Measurements from ENCODE around the gene CEP104. TPM values are rescaled to one million over a fixed set of nuclear protein-coding genes. Genes with fewer than 3 reads are reported as not detected.

The CEP104 gene
- total RNA-seq, 4 donors from 2014 or later, result 26.0 to 41.6 (median 30.8) TPM

DNA sequence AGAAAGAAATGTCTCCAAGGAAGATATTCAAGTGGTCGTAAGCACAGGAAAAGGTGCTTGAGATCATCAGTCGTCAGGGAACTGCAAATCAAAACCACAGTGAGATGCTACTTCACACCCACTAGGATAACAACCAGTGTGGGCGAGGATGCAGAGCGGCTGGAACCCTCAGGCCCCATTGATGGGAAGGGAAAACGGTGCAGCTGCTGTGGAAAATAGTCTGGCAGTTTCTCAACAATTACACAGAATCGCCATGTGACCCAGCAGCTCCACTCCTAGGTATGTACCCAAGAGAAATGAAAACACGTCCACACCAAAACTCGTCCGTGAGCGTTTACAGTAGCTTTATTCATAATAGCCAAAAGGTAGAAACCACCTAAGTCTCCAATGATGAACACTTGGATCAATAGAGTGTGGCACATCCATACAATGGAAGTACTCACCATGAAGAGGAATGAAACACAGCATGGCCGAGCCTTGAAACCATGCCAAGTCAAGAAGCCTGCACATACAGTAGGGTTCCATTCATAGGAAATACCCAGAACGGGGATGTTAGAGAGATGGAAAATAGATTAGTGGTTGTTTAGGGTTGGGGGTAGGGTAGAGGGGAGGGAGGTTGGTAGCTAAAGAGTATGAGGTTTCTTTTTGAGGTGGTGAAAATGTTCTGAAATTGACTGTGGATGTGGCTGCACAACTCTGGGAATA is 6.4 kb upstream of the CEP104 start:
- H3K27ac ChIP-seq, result no peak overlapping the region
- no peak for TF ChIP-seq POLR2A (IDR thresholded peaks at IDR 0.05)
- TF ChIP-seq, protein P1, sequence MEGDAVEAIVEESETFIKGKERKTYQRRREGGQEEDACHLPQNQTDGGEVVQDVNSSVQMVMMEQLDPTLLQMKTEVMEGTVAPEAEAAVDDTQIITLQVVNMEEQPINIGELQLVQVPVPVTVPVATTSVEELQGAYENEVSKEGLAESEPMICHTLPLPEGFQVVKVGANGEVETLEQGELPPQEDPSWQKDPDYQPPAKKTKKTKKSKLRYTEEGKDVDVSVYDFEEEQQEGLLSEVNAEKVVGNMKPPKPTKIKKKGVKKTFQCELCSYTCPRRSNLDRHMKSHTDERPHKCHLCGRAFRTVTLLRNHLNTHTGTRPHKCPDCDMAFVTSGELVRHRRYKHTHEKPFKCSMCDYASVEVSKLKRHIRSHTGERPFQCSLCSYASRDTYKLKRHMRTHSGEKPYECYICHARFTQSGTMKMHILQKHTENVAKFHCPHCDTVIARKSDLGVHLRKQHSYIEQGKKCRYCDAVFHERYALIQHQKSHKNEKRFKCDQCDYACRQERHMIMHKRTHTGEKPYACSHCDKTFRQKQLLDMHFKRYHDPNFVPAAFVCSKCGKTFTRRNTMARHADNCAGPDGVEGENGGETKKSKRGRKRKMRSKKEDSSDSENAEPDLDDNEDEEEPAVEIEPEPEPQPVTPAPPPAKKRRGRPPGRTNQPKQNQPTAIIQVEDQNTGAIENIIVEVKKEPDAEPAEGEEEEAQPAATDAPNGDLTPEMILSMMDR (IDR thresholded peaks at IDR 0.05), result no peak
- H3K9me3 ChIP-seq, result no peaks in the 10 kb centered on the region
- intact Hi-C loops (cut with DNase I), result no loop called here
- 83 to 84% methylated on average over 12 of the region's 12 CpGs for WGBS, 2 donors
- no peaks in the 10 kb centered on the region for H3K27me3 ChIP-seq
- H3K4me3 ChIP-seq (replicated peaks in 1 of 3), result no peak overlapping the region
- no peak for DNase-seq
- H3K36me3 ChIP-seq, result peaks cover 0 to 8% of the 10 kb centered on the region in 2 donors
- peaks cover 4 to 6% of the 10 kb centered on the region in 2 donors for H3K4me1 ChIP-seq

DNA sequence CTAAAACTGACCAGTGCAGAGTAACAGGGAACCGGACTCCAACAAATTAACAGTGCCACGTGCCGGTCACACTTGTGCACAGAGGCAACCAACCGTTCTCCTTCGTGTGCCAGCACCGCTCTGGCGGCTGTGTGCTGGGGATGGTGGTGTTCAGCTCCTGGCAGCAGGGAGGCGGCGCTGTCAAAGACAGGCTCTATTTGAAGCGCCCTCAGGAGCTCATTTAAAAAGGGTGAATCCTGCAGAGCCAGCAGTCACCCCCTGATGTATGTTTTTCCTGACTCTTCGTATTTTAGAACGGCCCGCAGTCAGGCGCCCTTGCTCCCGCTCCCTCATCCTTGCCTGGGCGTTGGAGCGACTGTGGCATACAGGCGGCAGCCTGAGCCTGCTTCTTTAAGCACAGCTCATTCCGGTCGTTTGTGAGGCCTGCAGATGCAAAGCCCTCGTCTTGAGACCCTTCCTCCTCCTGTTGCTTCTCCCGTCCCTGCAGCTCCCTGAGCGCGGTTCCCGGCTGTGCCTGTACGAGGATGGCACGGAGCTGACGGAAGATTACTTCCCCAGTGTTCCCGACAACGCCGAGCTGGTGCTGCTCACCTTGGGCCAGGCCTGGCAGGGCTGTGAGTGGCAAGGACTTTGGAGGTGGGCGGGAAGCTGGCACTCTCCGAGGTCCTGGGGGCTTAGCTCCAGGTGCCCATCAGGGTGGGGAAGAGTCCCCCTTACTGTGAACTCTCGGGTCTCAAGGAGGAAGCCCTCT is 1.4 kb upstream of the CEP104 start:
- peak overlapping the region in 1 of 3 donors; percentile 63 for H3K27ac ChIP-seq

DNA sequence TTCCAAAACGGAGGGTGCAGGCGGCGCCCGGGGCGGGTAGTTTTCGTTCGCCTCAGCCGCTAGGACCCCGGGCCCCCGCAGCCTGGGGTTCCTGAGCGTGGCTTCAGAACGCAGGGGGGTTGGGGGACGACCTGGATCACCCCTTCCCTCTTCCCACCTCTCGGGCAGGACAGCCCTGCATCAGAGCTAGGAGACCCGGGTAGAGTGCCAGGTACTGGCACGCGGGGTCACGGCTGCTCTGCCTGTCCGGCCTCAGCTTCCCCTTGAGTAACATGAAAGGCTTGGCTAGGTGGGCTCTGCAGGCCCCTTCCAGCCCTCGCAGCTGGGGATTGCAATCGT is 749 bp upstream of the CEP104 start:
- Histone ChIP-seq H3K36me3 (no peaks in the 10 kb centered on the region), H3K27me3 (no peaks in the 10 kb centered on the region), H3K9me3 (no peaks in the 10 kb centered on the region), H3K4me3 (replicated peaks in 1 of 3) (peak overlapping the region; percentile 56 to 89 (median 64)), H3K4me1 (peaks cover 18 to 23% of the 10 kb centered on the region in 2 donors), H3K27ac (peak overlapping the region; percentile 60 to 72 (median 63))
- intact Hi-C loops (cut with DNase I), result loop anchor here (5.0 kb wide), 1 partner anchor 40 kb away; no protein-coding TSS in a partner anchor
- TF ChIP-seq, protein P1 (IDR thresholded peaks at IDR 0.05), result no peak
- no peak for TF ChIP-seq POLR2A (IDR thresholded peaks at IDR 0.05)
- WGBS, 2 donors, result 6 to 35% methylated on average over 5 to 9 of the region's 21 CpGs
- no peak for DNase-seq

More for the DNA sequence above, 1.4 kb upstream of the CEP104 start:
- Histone ChIP-seq H3K4me1 (peaks cover 18 to 23% of the 10 kb centered on the region in 2 donors), H3K36me3 (no peaks in the 10 kb centered on the region), H3K4me3 (replicated peaks in 1 of 3) (peak overlapping the region in 1 of 3 donors; percentile 56), H3K9me3 (no peaks in the 10 kb centered on the region), H3K27me3 (no peaks in the 10 kb centered on the region)
- WGBS, 2 donors, result 54 to 69% methylated on average over 30 to 32 of the region's 34 CpGs
- intact Hi-C loops (cut with DNase I), result loop anchor here (5.0 kb wide), 1 partner anchor 39 kb away; no protein-coding TSS in a partner anchor
- TF ChIP-seq POLR2A (IDR thresholded peaks at IDR 0.05), result no peak
- TF ChIP-seq, protein P1 (IDR thresholded peaks at IDR 0.05), result peak in 2 of 6 experiments; percentile 2 to 20
- DNase-seq, result peak; percentile 62 to 67

DNA sequence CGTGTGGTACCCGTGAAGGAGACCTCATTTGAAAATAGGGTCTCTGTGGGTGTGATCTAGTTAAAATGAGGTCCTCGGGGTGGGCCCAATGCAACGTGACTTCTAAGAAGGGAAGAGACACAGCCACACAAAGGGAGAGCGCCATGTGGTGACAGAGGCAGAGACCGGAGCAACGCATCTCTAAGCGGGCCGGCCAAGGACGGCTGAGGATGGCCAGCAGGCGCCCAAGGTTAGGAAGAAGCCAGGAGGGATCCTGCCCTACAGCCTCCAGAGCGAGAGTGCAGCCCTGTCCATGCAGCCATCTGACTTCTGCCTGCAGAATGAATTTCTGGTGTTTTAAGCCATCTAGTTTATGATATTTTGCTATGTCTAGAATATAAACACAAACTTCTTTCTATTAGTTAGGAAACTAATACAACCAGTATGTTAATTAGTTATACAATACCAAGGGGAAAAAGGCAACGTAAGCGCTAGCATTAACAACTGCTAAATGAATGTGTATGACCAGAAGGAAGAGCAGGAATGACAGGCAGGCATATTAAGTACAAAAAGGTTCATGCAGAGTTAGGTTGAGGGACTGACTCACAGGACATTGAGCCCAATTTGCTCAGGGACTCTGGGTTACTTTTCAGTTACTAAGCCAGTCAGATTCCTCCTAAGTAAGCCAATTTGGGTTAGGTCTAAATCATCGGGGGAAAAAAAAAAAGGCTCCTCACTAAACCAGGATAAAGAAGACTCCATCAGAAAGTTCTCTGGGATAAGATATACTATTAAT is 4.1 kb downstream of the CEP104 start:
- Histone ChIP-seq H3K27me3 (no peaks in the 10 kb centered on the region), H3K4me1 (peaks cover 9 to 13% of the 10 kb centered on the region in 2 donors), H3K9me3 (no peaks in the 10 kb centered on the region), H3K27ac (no peak overlapping the region), H3K4me3 (replicated peaks in 1 of 3) (no peak overlapping the region), H3K36me3 (peaks cover 16 to 19% of the 10 kb centered on the region in 2 donors)
- no peak for TF ChIP-seq POLR2A (IDR thresholded peaks at IDR 0.05)
- TF ChIP-seq, protein P1 (IDR thresholded peaks at IDR 0.05), result no peak
- no peak for DNase-seq
- intact Hi-C loops (cut with DNase I), result no loop called here
- WGBS, 2 donors, result 80 to 85% methylated on average over 15 of the region's 15 CpGs
